Panc1 (cell line): ENCODE results near the gene PLXND1. TPM values are rescaled to one million over a fixed set of nuclear protein-coding genes. Genes with fewer than 3 reads are reported as not detected.

ENCODE experiments used
- ATAC-seq: fragments of 200-7000 bp; cut with Tn5 transposase; 2 replicates; pipeline ENCODE4 v1.9.1; 2020; ENCODE audit warnings: mild to moderate bottlenecking, moderate library complexity
- BruUV-seq: library from RNA; stranded (reverse); fragments of 400-500 nt; replicated peaks from 2 replicates; lab custom pipeline; 2021; lab: Mats Ljungman, UMichigan
- CTCF ChIA-PET: fragments of 300-600 bp; sonication (Branson Sonifier 250); formaldehyde crosslinking; loops from one replicate; lab custom pipeline; 2022; ENCODE audit warnings: antibody characterized with exemption; lab: Charles Lee
- POLR2A ChIA-PET: fragments of 300-600 bp; sonication (Branson Sonifier 250); formaldehyde crosslinking; loops from one replicate; lab custom pipeline; 2022; ENCODE audit warnings: antibody characterized with exemption; lab: Charles Lee
- DNase-seq: peaks from one replicate; pipeline ENCODE4 v3.0.0-alpha.2; 2010; ENCODE audit warnings: low read depth, low spot score
- H3K27ac ChIP-seq: 2 replicates; pipeline ENCODE4 v1.5.1; 2011; ENCODE audit warnings: mild to moderate bottlenecking, low read length, inconsistent platforms
- H3K27me3 ChIP-seq: fragments of 200-500 bp; sonication (Bioruptor generic); 2 replicates; pipeline ENCODE4 v1.6.0; 2014; ENCODE audit warnings: low read length, inconsistent platforms; ENCODE audit not compliant: control insufficient read depth, insufficient read depth
- H3K36me3 ChIP-seq: fragments of 200-500 bp; sonication (Bioruptor generic); 2 replicates; pipeline ENCODE4 v1.5.1; 2014; ENCODE audit warnings: inconsistent platforms, mild to moderate bottlenecking, low read length, moderate library complexity; ENCODE audit not compliant: control insufficient read depth, insufficient read depth
- H3K4me1 ChIP-seq: 2 replicates; pipeline ENCODE4 v1.5.1; 2011; ENCODE audit warnings: inconsistent platforms, mild to moderate bottlenecking, low read length, moderate library complexity; ENCODE audit not compliant: control insufficient read depth, insufficient read depth
- H3K4me3 ChIP-seq, 2 experiments: 2 replicates each; pipeline ENCODE4 v1.5.1; 2011 to 2012; ENCODE audit warnings: low read depth in 2 of 2, low read length in 2 of 2, mild to moderate bottlenecking in 2 of 2, inconsistent platforms in 1 of 2, moderate library complexity in 1 of 2
- H3K9me3 ChIP-seq: fragments of 200-500 bp; sonication (Bioruptor generic); 2 replicates; pipeline ENCODE4 v1.5.1; 2014; ENCODE audit warnings: low read depth, mild to moderate bottlenecking, inconsistent platforms, low read length, moderate library complexity; ENCODE audit not compliant: control insufficient read depth, insufficient read depth
- CTCF ChIP-seq: fragments of 450-650 bp; IDR thresholded peaks from 2 replicates; pipeline ENCODE4 v1.5.1; 2017; ENCODE audit warnings: mild to moderate bottlenecking
- POLR2AphosphoS5 ChIP-seq: IDR thresholded peaks from 2 replicates; pipeline ENCODE4 v1.6.1; 2012; ENCODE audit warnings: mild to moderate bottlenecking, low read depth, low read length, moderate library complexity
- REST ChIP-seq, 2 experiments: IDR thresholded peaks; 2 replicates each; pipeline ENCODE4 v1.6.1; 2011 to 2012; ENCODE audit warnings: low read depth in 2 of 2, control low read depth in 1 of 2, low read length in 1 of 2, mild to moderate bottlenecking in 1 of 2, moderate library complexity in 1 of 2; ENCODE audit not compliant: insufficient read depth in 1 of 2
- SIN3A ChIP-seq: IDR thresholded peaks from 2 replicates; pipeline ENCODE4 v1.6.1; 2012; ENCODE audit warnings: low read depth, mild to moderate bottlenecking, low read length, moderate library complexity, borderline replicate concordance; ENCODE audit not compliant: insufficient read depth
- TCF7L2 ChIP-seq: IDR thresholded peaks from 2 replicates; pipeline ENCODE4 v1.6.1; 2011; ENCODE audit warnings: mild to moderate bottlenecking, low read depth, low read length, inconsistent platforms
- in situ Hi-C: cut with HindIII; loops from 2 replicates; pipeline ENCODE4 v1.10.0; 2016; ENCODE audit warnings: low sequenced_read_pairs, low pct_unique_long_range_greater_than_20kb
- intact Hi-C: fragments of 100-400 bp; cut with micrococcal nuclease; formaldehyde crosslinking; loops from one replicate; pipeline ENCODE4 v1.10.0; 2022; ENCODE audit not compliant: unreplicated experiment
- total RNA-seq: library from RNA; stranded (reverse); gene quantifications from one replicate; pipeline ENCODE4 v1.2.1, GENCODE V29; 2021; ENCODE audit not compliant: unreplicated experiment

PLXND1 gene
- total RNA-seq, 1 experiment from 2014 or later = 248 TPM

- H3K4me3 ChIP-seq = no peak overlapping the region
- H3K4me1 ChIP-seq = peaks cover 20% of the 10 kb centered on the region
- TF ChIP-seq SIN3A (no peak), POLR2AphosphoS5 (no peak), REST (IDR thresholded peaks at IDR 0.05; ENCODE audit: insufficient read depth in 1 of 2, low read depth in 2 of 2, low read length in 1 of 2) (no peak), CTCF (no peak), TCF7L2 (no peak)
- in situ Hi-C loops (no loop called here), intact Hi-C loops (no loop called here)
- DNase-seq (no peak), ATAC-seq (no peak)
- no peaks in the 10 kb centered on the region for H3K36me3 ChIP-seq
- no peaks in the 10 kb centered on the region for H3K9me3 ChIP-seq
- no TSS peak for BruUV-seq
- POLR2A ChIA-PET = no interaction called here
- H3K27ac ChIP-seq = no peak overlapping the region
- H3K27me3 ChIP-seq = no peaks in the 10 kb centered on the region
- CTCF ChIA-PET = interaction anchor here (0.6 kb wide), 1 partner anchor 255 kb away, joined by 8 read pairs; no protein-coding TSS in a partner anchor
These were observed 11.8 kb upstream of the PLXND1 start for GRCh38 chr3:129618186-129618820.

- DNase-seq = no peak
- Histone ChIP-seq H3K4me3 (no peak overlapping the region), H3K27ac (no peak overlapping the region), H3K9me3 (no peaks in the 10 kb centered on the region), H3K4me1 (peaks cover 19% of the 10 kb centered on the region), H3K36me3 (no peaks in the 10 kb centered on the region), H3K27me3 (no peaks in the 10 kb centered on the region)
- ChIA-PET POLR2A (no interaction called here), CTCF (no interaction called here)
- in situ Hi-C loops = no loop called here
- BruUV-seq = no TSS peak
- no peak for ATAC-seq
- intact Hi-C loops = no loop called here
- TF ChIP-seq SIN3A = no peak
- peak in 1 of 2 experiments; percentile 44; a peak in 1 of 4 replicates for TF ChIP-seq REST (IDR thresholded peaks at IDR 0.05; ENCODE audit: insufficient read depth in 1 of 2, low read depth in 2 of 2, low read length in 1 of 2)
- TF ChIP-seq TCF7L2 = no peak
- TF ChIP-seq CTCF = no peak
These were observed 11.1 kb upstream of the PLXND1 start for GRCh38 chr3:129617381-129618185.
